OCI-LY7 (cell line): Measurements from ENCODE around the gene SLC25A47. TPM values are rescaled to one million over a fixed set of nuclear protein-coding genes. Genes with fewer than 3 reads are reported as not detected.
"Not testable (repeated sequence)": the region's sequence is repeated elsewhere in the genome, so short reads cannot be mapped to it uniquely, and the experiment has no call there.

Experiments
- BruUV-seq: library from RNA; stranded (reverse); fragments of 400-500 nt; replicated peaks from 2 replicates; lab custom pipeline; 2021; lab: Mats Ljungman, UMichigan
- CTCF ChIA-PET: fragments of 300-600 bp; sonication (Branson Sonifier 250); formaldehyde crosslinking; loops from one replicate; lab custom pipeline; 2022; ENCODE audit warnings: antibody characterized with exemption; ENCODE audit not compliant: unreplicated experiment; lab: Charles Lee
- POLR2A ChIA-PET: fragments of 300-600 bp; sonication (Branson Sonifier 250); formaldehyde crosslinking; loops from one replicate; lab custom pipeline; 2022; ENCODE audit warnings: antibody characterized with exemption; lab: Charles Lee
- DNase-seq: peaks from one replicate; pipeline ENCODE4 v3.0.0-alpha.2; 2015; ENCODE audit warnings: low spot score
- H2AFZ ChIP-seq: fragments of 200-600 bp; sonication (generic), shearing (Covaris generic); 2 replicates; pipeline ENCODE4 v1.6.1; 2014; ENCODE audit warnings: mild to moderate bottlenecking, antibody characterized with exemption, low read length, moderate library complexity
- H3K27ac ChIP-seq: fragments of 200-600 bp; sonication (generic); 2 replicates; pipeline ENCODE4 v1.5.1; 2014; ENCODE audit warnings: mixed run types, low read depth, mild to moderate bottlenecking, moderate library complexity, low read length, inconsistent platforms; ENCODE audit not compliant: poor library complexity, severe bottlenecking
- H3K36me3 ChIP-seq: fragments of 200-600 bp; sonication (generic); 2 replicates; pipeline ENCODE4 v1.6.1; 2014; ENCODE audit warnings: mild to moderate bottlenecking, antibody characterized with exemption, low read length, moderate library complexity, mixed read lengths; ENCODE audit not compliant: insufficient read depth
- H3K4me1 ChIP-seq: fragments of 200-600 bp; sonication (generic); 2 replicates; pipeline ENCODE4 v1.5.1; 2014; ENCODE audit warnings: mild to moderate bottlenecking, low read length; ENCODE audit not compliant: insufficient read depth, poor library complexity, severe bottlenecking
- H3K4me2 ChIP-seq: fragments of 200-600 bp; sonication (generic); 2 replicates; pipeline ENCODE4 v1.6.1; 2014; ENCODE audit warnings: mild to moderate bottlenecking, low read length
- H3K4me3 ChIP-seq: fragments of 200-600 bp; sonication (generic); 2 replicates; pipeline ENCODE4 v1.5.1; 2014; ENCODE audit warnings: mild to moderate bottlenecking, low read depth, low read length; ENCODE audit not compliant: poor library complexity, severe bottlenecking
- H3K79me2 ChIP-seq: fragments of 200-600 bp; sonication (generic); 2 replicates; pipeline ENCODE4 v1.6.1; 2016; ENCODE audit warnings: low read depth, mild to moderate bottlenecking, low read length, moderate library complexity, mixed read lengths; ENCODE audit not compliant: insufficient read depth
- H3K9me2 ChIP-seq: fragments of 200-600 bp; sonication (generic); 2 replicates; pipeline ENCODE4 v1.6.1; 2016; ENCODE audit warnings: mild to moderate bottlenecking, low read length, mixed read lengths; ENCODE audit not compliant: insufficient read depth
- H3K9me3 ChIP-seq: fragments of 200-600 bp; sonication (generic); 2 replicates; pipeline ENCODE4 v1.6.1; 2014; ENCODE audit warnings: mild to moderate bottlenecking, mixed run types, low read length, mixed read lengths
- H4K20me1 ChIP-seq: fragments of 200-600 bp; sonication (generic); 2 replicates; pipeline ENCODE4 v1.6.1; 2014; ENCODE audit warnings: mild to moderate bottlenecking, antibody characterized with exemption, low read length, moderate library complexity, mixed read lengths; ENCODE audit not compliant: insufficient read depth
- EZH2phosphoT487 ChIP-seq: fragments of 200-600 bp; sonication (generic); IDR thresholded peaks from 2 replicates; pipeline ENCODE4 v1.6.1; 2018; ENCODE audit warnings: low read depth, borderline replicate concordance, mild to moderate bottlenecking, mixed run types, antibody characterized with exemption, low read length, moderate library complexity, mixed read lengths
- intact Hi-C: fragments of 100-400 bp; cut with micrococcal nuclease; formaldehyde crosslinking; loops from one replicate; pipeline ENCODE4 v1.10.0; 2022; ENCODE audit not compliant: unreplicated experiment
- total RNA-seq, 2 experiments: library from RNA; depleted of rRNA in 1 of 2; stranded (reverse); fragments of >200 nt in 1 of 2; shearing (Covaris generic) in 1 of 2; gene quantifications; 2 replicates each; pipeline ENCODE4 v1.2.3, GENCODE V29; 2014 to 2022
- TF ChIP-seq, protein P1 (sequence below): fragments of 200-600 bp; sonication (generic); conservative IDR thresholded peaks from 2 replicates; pipeline ENCODE4 v1.5.1; 2014; ENCODE audit warnings: mild to moderate bottlenecking, antibody characterized with exemption, low read length, moderate library complexity, mixed read lengths

Gene SLC25A47
- total RNA-seq, 2 experiments from 2014 or later, result 0.44 TPM; not detected in 1

GRCh38 chr14:100286484-100287191 lies 36.5 kb upstream of the SLC25A47 start:
- TF ChIP-seq, protein P1, sequence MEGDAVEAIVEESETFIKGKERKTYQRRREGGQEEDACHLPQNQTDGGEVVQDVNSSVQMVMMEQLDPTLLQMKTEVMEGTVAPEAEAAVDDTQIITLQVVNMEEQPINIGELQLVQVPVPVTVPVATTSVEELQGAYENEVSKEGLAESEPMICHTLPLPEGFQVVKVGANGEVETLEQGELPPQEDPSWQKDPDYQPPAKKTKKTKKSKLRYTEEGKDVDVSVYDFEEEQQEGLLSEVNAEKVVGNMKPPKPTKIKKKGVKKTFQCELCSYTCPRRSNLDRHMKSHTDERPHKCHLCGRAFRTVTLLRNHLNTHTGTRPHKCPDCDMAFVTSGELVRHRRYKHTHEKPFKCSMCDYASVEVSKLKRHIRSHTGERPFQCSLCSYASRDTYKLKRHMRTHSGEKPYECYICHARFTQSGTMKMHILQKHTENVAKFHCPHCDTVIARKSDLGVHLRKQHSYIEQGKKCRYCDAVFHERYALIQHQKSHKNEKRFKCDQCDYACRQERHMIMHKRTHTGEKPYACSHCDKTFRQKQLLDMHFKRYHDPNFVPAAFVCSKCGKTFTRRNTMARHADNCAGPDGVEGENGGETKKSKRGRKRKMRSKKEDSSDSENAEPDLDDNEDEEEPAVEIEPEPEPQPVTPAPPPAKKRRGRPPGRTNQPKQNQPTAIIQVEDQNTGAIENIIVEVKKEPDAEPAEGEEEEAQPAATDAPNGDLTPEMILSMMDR, result no peak
- TF ChIP-seq EZH2phosphoT487, result no peak
- BruUV-seq, result no TSS peak
- Histone ChIP-seq H3K4me3 (no peak overlapping the region), H3K9me2 (no peaks in the 10 kb centered on the region), H3K79me2 (no peaks in the 10 kb centered on the region), H3K9me3 (no peaks in the 10 kb centered on the region), H3K4me1 (peaks cover 17% of the 10 kb centered on the region), H3K36me3 (peaks cover 15% of the 10 kb centered on the region; the same call in 1 of the 2 replicates), H4K20me1 (no peaks in the 10 kb centered on the region; the same call in 1 of the 2 replicates), H3K4me2 (no peak overlapping the region), H3K27ac (no peak overlapping the region), H2AFZ (no peak overlapping the region)
- ChIA-PET CTCF (no interaction called here), POLR2A (no interaction called here)
- DNase-seq, result no peak
- intact Hi-C loops, result loop anchor here (5.0 kb wide), 1 partner anchor 44 kb away; no protein-coding TSS in a partner anchor

DNA sequence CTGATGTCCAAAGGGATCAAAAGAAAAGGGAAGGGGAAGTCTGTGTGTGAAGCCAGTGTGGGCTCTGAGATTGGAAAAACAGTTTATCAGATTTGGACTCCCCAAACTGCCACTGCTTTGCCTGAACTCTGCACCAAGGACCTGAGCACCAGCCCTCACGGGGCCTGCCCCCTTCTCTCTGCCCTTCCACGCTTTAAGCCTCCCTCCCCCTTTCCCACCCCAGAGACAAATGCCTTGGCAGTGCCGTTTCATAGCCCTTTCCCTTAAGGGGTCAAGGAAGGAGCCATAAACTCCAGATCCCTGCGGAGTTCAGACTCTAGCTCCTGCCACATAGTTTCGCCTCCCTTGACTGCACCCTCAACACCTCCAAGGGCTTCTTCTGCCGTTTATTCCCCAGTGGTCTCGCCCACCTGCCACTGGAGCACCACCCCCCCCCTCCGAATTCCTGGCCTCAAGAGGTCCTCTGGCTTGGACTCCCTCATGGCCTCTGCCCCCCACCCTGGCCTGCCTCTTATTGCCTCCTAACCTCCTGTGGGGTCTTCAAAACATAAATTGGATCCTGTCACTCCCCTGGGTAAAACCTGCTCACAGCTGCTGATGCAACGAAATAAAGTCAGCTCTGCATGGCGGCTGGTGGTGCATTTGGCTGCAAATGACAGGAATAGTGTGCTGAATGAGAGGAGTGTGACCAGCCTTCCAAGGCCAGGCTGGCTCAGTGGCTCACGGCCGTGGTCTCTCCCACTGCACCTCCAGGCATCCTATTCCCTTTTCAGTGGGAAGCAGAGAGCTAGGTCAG lies 35.7 kb upstream of the SLC25A47 start:
- no peak overlapping the region for H2AFZ ChIP-seq
- peaks cover 17% of the 10 kb centered on the region for H3K4me1 ChIP-seq
- TF ChIP-seq, protein P1, result no peak
- no peak for TF ChIP-seq EZH2phosphoT487
- H3K4me3 ChIP-seq, result no peak overlapping the region
- POLR2A ChIA-PET, result interaction anchor here (0.6 kb wide), 1 partner anchor 9 kb away, joined by 4 read pairs; no protein-coding TSS in a partner anchor
- H4K20me1 ChIP-seq, result no peaks in the 10 kb centered on the region; the same call in 1 of the 2 replicates
- no peak overlapping the region for H3K27ac ChIP-seq
- H3K79me2 ChIP-seq, result no peaks in the 10 kb centered on the region
- CTCF ChIA-PET, result no interaction called here
- no peaks in the 10 kb centered on the region for H3K9me2 ChIP-seq
- no peaks in the 10 kb centered on the region for H3K9me3 ChIP-seq
- DNase-seq, result no peak
- BruUV-seq, result no TSS peak
- H3K36me3 ChIP-seq, result peaks cover 7% of the 10 kb centered on the region; the same call in 1 of the 2 replicates
- H3K4me2 ChIP-seq, result no peak overlapping the region
- intact Hi-C loops, result loop anchor here (5.0 kb wide), 1 partner anchor 45 kb away; no protein-coding TSS in a partner anchor

DNA sequence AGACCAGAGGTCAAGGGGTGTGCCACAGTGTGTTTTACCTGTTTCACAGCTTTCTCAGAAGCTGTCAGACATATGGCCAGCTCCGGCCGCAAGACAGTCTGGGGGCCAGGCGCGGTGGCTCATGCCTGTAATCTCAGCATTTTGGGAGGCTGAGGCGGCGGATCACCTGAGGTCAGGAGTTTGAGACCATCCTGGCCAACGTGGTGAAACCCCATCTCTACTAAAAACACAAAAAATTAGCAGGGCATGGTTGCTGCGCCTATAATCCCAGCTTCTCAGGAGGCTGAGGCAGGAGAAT lies 35.2 kb upstream of the SLC25A47 start:
- H3K4me2 ChIP-seq, H3K4me3 ChIP-seq, H2AFZ ChIP-seq, H4K20me1 ChIP-seq, CTCF ChIA-PET, DNase-seq, H3K36me3 ChIP-seq, H3K9me3 ChIP-seq, H3K27ac ChIP-seq, BruUV-seq, H3K9me2 ChIP-seq, H3K79me2 ChIP-seq: not testable (repeated sequence)
- H3K4me1 ChIP-seq, result peaks cover 17% of the 10 kb centered on the region
- POLR2A ChIA-PET, result interaction anchor here (0.6 kb wide), 1 partner anchor 8 kb away, joined by 4 read pairs; no protein-coding TSS in a partner anchor
- intact Hi-C loops, result loop anchor here (5.0 kb wide), 1 partner anchor 46 kb away; no protein-coding TSS in a partner anchor
